ENCODE data around the gene NDUFA12.

DNA sequence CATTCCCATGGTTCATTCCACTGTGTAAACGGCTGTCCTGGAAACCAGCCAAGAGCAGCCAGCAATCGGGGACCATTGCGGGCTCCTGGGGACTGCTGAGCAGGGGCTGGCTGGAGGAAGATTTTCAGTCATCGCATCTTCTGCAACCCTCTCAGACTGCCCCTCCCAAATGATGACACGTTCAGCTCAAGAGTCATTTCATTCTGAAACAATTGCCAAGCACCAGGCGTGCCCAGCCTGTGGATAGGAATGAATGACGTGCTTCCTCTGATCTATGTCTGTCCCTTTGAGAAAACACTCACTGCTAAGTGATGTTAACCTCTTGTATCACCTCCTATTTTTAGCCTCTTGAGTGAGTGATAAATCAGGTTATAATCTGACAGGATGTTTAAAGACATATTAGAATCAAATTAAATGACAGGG lies 62.0 kb downstream of the NDUFA12 start:
- TF ChIP-seq, protein P1, sequence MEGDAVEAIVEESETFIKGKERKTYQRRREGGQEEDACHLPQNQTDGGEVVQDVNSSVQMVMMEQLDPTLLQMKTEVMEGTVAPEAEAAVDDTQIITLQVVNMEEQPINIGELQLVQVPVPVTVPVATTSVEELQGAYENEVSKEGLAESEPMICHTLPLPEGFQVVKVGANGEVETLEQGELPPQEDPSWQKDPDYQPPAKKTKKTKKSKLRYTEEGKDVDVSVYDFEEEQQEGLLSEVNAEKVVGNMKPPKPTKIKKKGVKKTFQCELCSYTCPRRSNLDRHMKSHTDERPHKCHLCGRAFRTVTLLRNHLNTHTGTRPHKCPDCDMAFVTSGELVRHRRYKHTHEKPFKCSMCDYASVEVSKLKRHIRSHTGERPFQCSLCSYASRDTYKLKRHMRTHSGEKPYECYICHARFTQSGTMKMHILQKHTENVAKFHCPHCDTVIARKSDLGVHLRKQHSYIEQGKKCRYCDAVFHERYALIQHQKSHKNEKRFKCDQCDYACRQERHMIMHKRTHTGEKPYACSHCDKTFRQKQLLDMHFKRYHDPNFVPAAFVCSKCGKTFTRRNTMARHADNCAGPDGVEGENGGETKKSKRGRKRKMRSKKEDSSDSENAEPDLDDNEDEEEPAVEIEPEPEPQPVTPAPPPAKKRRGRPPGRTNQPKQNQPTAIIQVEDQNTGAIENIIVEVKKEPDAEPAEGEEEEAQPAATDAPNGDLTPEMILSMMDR (conservative IDR thresholded peaks at IDR 0.05; ENCODE audit: low read length) = no peak
- no peak for TF ChIP-seq EZH2phosphoT487 (IDR thresholded peaks at IDR 0.05; ENCODE audit: borderline replicate concordance)
